Right lobe of liver (tissue), 6 donors: ENCODE data around the gene DNAJB6. TPM values are rescaled to one million over a fixed set of nuclear protein-coding genes. Genes with fewer than 3 reads are reported as not detected.

Source experiments
- ATAC-seq, 4 donors: fragments of 200-7000 bp; cut with Tn5 transposase; one replicate each; pipeline ENCODE4 v1.9.1; 2020; ENCODE audit warnings: mild to moderate bottlenecking in 4 of 4, moderate library complexity in 4 of 4
- DNase-seq, 3 donors: peaks; one replicate each; pipeline ENCODE4 v3.0.0-alpha.2; 2020
- H3K27ac ChIP-seq, 3 donors: fragments of 200-600 bp; one replicate each; pipeline ENCODE4 v1.8.0; 2022
- H3K27me3 ChIP-seq, 2 donors: fragments of 200-600 bp; one replicate each; pipeline ENCODE4 v1.8.0; 2022
- H3K36me3 ChIP-seq, 4 donors: fragments of 200-600 bp; sonication (generic) in 1 of 4; one replicate each; pipeline versions ENCODE4 v1.5.1 to v1.8.0; 2017 to 2022; ENCODE audit warnings: control low read depth in 1 of 4
- H3K4me1 ChIP-seq, 4 donors: fragments of 200-600 bp; sonication (generic) in 1 of 4; one replicate each; pipeline versions ENCODE4 v1.5.1 to v1.8.0; 2017 to 2022; ENCODE audit warnings: control low read depth in 1 of 4
- H3K4me3 ChIP-seq, 3 donors: fragments of 200-600 bp; one replicate each; pipeline ENCODE4 v1.8.0; 2022
- H3K9me3 ChIP-seq, 4 donors: fragments of 200-600 bp; sonication (generic) in 1 of 4; one replicate each; pipeline versions ENCODE4 v1.5.1 to v1.8.0; 2017 to 2022; ENCODE audit warnings: control low read depth in 1 of 4
- POLR2A ChIP-seq: fragments of 450-650 bp; IDR thresholded peaks from one replicate; pipeline ENCODE4 v1.6.1; 2017; ENCODE audit warnings: antibody characterized with exemption, mild to moderate bottlenecking
- WGBS: methylation state at CpG from one replicate; pipeline ENCODE4 v1.1.6; 2018; ENCODE audit warnings: low coverage, low lambda C conversion rate; ENCODE audit not compliant: insufficient coverage; ENCODE audit errors: missing lambda C conversion rate; 5-methylcytosine and 5-hydroxymethylcytosine counted together
- intact Hi-C, 2 donors: fragments of 100-400 bp; cut with DNase I; formaldehyde crosslinking; loops; one replicate each; pipeline versions ENCODE4 v1.11.2 to v1.14.1; 2022
- total RNA-seq, 6 experiments: library from RNA; depleted of rRNA in 2 of 6; stranded (reverse); fragments of >200 nt in 2 of 6; fragmentation: NEBNext Ultra II Directional in 3 of 6; extraction: Animal tissue kit (Norgen Biotek cat#: 25700) in 3 of 6; gene quantifications; one replicate each; pipeline versions ENCODE4 v1.1.0 to v1.2.4, GENCODE V29; 2016 to 2023
- TF ChIP-seq, protein P1 (sequence below), 4 donors: fragments of 200-600 bp in 3 of 4; fragments of 450-650 bp in 1 of 4; IDR thresholded peaks; one replicate each; pipeline versions ENCODE4 v1.5.1 to v1.8.0; 2016 to 2022; ENCODE audit warnings: antibody characterized with exemption in 4 of 4, mild to moderate bottlenecking in 2 of 4
- donor health status: DM: no; HTN: yes; CAD: no.
- donor health status: DM: no; HTN: no; CAD: no.
- donor health status: DM: no; HTN: no; CAD: no.
- donor health status: DM: no; HTN: yes; CAD: no.
- donor health status: DM: no; HTN: yes; CAD: no.

The DNAJB6 gene
- total RNA-seq, 6 experiments from 2014 or later: 24.5 to 38.0 (median 35.2) TPM

GRCh38 chr7:157404845-157405481, 68.2 kb downstream of the DNAJB6 start:
- Histone ChIP-seq H3K27ac (no peak overlapping the region), H3K27me3 (no peaks in the 10 kb centered on the region), H3K9me3 (no peaks in the 10 kb centered on the region), H3K36me3 (peaks cover 0 to 4% (median 2%) of the 10 kb centered on the region in 4 donors), H3K4me1 (no peaks in the 10 kb centered on the region), H3K4me3 (no peak overlapping the region)
- DNase-seq: no peak
- ATAC-seq: peak in 2 of 4 donors; percentile 24 to 61
- WGBS: 0% methylated on average over 1 of the region's 15 CpGs
- intact Hi-C loops: no loop called here
- TF ChIP-seq POLR2A: no peak
- TF ChIP-seq, protein P1, sequence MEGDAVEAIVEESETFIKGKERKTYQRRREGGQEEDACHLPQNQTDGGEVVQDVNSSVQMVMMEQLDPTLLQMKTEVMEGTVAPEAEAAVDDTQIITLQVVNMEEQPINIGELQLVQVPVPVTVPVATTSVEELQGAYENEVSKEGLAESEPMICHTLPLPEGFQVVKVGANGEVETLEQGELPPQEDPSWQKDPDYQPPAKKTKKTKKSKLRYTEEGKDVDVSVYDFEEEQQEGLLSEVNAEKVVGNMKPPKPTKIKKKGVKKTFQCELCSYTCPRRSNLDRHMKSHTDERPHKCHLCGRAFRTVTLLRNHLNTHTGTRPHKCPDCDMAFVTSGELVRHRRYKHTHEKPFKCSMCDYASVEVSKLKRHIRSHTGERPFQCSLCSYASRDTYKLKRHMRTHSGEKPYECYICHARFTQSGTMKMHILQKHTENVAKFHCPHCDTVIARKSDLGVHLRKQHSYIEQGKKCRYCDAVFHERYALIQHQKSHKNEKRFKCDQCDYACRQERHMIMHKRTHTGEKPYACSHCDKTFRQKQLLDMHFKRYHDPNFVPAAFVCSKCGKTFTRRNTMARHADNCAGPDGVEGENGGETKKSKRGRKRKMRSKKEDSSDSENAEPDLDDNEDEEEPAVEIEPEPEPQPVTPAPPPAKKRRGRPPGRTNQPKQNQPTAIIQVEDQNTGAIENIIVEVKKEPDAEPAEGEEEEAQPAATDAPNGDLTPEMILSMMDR (IDR thresholded peaks at IDR 0.05): no peak

DNA sequence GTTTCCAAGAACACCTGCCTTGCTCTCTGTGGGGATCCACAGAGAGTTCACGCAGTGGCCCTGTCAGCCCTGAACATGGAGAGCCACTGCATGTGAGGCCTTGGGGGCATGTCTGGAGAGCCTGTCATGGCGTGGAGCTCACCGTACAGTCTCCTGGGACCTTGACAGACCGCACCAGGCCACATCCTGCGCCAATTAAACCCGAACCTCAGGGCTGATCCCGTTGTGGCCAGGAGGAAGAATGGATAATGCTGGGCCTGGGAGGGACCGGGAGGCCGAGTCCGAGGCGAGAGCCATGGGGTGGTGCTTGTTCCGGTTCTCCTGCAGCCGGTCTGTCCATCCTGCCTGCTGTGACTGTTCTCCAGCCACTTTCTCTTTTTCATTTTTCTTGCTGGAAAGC, 68.7 kb downstream of the DNAJB6 start:
- no peak for TF ChIP-seq POLR2A
- TF ChIP-seq, protein P1 (IDR thresholded peaks at IDR 0.05): no peak
- no peak for ATAC-seq
- Histone ChIP-seq H3K27me3 (no peaks in the 10 kb centered on the region), H3K4me3 (no peak overlapping the region), H3K9me3 (no peaks in the 10 kb centered on the region), H3K4me1 (no peaks in the 10 kb centered on the region), H3K36me3 (peaks cover 0 to 9% (median 3%) of the 10 kb centered on the region in 4 donors), H3K27ac (no peak overlapping the region)
- no peak for DNase-seq
- 98% methylated on average over 7 of the region's 13 CpGs for WGBS
- intact Hi-C loops: no loop called here

DNA sequence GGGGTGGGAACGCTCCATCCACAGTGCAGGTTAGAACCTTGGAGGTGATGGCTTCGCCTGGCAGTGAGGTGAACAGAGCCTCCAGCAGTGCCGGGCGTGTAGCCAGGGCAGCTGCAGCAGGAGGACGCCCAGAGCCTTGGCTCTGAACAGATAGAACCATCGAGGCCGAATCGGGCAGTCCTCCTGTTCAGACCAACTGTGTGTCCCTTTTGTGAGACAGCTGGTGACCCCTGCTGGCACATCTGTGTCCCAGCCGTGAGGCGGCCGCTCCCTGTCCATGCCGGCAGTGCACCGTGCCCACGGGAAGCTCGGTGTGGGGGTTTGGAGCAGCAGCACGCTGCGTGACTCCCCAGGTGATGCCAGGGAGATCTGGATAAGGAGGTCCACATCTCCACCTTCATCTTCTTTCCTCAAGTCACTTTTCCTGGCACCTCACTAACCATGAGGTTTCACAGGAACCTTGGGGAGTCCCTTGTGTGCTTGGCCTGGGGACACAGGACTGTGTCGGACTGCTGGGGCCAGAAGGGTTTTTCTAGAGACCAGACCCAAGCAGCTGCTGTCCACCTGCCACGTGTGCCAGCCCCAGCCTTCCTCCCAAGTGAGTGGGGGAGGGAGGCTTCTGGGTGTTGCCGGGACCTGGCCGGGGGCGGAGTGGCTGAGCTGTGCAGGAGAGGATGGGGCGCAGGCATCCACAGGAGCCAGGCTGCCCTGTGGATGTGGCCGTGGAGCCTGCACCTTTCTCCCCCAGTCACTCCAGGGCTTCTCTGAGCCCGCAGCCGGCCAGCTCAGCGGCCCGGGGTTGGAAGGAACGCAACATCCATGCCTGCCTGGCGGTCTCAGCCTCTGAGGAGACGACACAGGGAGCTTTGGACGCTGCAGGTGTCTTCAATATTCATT, 69.4 kb downstream of the DNAJB6 start:
- DNase-seq: no peak
- H3K4me3 ChIP-seq: no peak overlapping the region
- TF ChIP-seq, protein P1 (IDR thresholded peaks at IDR 0.05): peak in 1 of 4 donors; percentile 9
- no peak for TF ChIP-seq POLR2A
- H3K4me1 ChIP-seq: no peaks in the 10 kb centered on the region
- H3K36me3 ChIP-seq: peaks cover 0 to 13% (median 3%) of the 10 kb centered on the region in 4 donors
- WGBS: 88% methylated on average over 9 of the region's 32 CpGs
- no peak for ATAC-seq
- no peaks in the 10 kb centered on the region for H3K9me3 ChIP-seq
- no peaks in the 10 kb centered on the region for H3K27me3 ChIP-seq
- H3K27ac ChIP-seq: no peak overlapping the region
- intact Hi-C loops: no loop called here

DNA sequence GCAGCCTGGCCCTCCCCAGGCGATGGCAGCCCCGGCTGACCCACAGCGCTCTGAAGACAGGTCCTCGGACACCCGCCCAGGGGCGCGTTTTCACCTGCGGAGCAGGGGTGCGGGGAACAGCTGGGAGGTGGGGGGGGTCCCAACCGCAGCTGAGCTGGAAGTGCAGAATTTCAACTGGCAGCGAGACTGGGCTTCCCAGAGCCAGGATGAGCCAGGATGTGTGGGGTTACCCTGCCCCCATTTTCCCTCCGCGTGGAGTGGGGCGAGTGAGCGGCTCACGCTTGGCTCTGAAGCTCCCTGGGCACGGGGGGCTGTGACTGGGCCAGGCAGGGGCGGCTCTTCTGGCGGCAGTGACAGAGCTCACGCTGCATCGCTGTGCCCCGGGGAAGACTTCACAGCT, 70.2 kb downstream of the DNAJB6 start:
- no peaks in the 10 kb centered on the region for H3K27me3 ChIP-seq
- intact Hi-C loops: no loop called here
- 67% methylated on average over 3 of the region's 22 CpGs for WGBS
- DNase-seq (no peak), ATAC-seq (no peak)
- no peaks in the 10 kb centered on the region for H3K9me3 ChIP-seq
- no peaks in the 10 kb centered on the region for H3K4me1 ChIP-seq
- no peak overlapping the region for H3K4me3 ChIP-seq
- peaks cover 0 to 13% (median 3%) of the 10 kb centered on the region in 4 donors for H3K36me3 ChIP-seq
- TF ChIP-seq, protein P1 (IDR thresholded peaks at IDR 0.05): no peak
- TF ChIP-seq POLR2A: no peak
- H3K27ac ChIP-seq: no peak overlapping the region
